ENCODE results near the gene PKNOX2.

- TF ChIP-seq CTCF (IDR thresholded peaks at IDR 0.05) = no peak
- TF ChIP-seq POLR2A (IDR thresholded peaks at IDR 0.05) = no peak
- no peak for TF ChIP-seq POLR2AphosphoS5 (IDR thresholded peaks at IDR 0.05)
Observed at GRCh38 chr11:125306476-125306875, 141.9 kb downstream of the PKNOX2 start.

All from gastroesophageal sphincter (tissue), 3 donors.